Loucy (cell line): ENCODE results near the gene MINDY4B.

ENCODE experiments used
- EZH2phosphoT487 ChIP-seq: fragments of 200-600 bp; IDR thresholded peaks from 2 replicates; pipeline ENCODE4 v1.6.1; 2018; ENCODE audit warnings: antibody characterized with exemption, mild to moderate bottlenecking, moderate library complexity, borderline replicate concordance
- TF ChIP-seq, protein P1 (sequence below): fragments of 200-600 bp; sonication (generic); conservative IDR thresholded peaks from 2 replicates; pipeline ENCODE4 v1.5.1; 2014; ENCODE audit warnings: mild to moderate bottlenecking, antibody characterized with exemption, low read length

DNA sequence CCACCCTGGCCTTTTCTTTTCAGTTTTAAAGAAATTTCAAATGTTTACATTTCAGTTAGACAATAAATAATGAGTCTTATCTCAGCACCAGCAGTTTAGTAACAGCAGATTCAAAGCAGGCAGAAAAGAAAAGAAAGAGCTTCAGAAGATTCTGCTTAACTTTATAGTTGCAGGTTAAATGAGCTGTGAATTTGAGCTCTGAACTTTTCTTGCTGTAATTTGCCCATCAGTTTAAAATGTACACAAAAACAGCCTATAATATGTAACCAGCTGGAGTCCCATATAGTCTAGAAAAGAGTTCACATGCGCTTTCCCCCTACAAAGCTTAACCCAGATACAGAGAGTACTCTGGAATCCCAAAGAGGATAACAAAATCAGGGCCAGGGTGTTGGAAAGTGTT, 82.6 kb downstream of the MINDY4B start:
- TF ChIP-seq, protein P1, sequence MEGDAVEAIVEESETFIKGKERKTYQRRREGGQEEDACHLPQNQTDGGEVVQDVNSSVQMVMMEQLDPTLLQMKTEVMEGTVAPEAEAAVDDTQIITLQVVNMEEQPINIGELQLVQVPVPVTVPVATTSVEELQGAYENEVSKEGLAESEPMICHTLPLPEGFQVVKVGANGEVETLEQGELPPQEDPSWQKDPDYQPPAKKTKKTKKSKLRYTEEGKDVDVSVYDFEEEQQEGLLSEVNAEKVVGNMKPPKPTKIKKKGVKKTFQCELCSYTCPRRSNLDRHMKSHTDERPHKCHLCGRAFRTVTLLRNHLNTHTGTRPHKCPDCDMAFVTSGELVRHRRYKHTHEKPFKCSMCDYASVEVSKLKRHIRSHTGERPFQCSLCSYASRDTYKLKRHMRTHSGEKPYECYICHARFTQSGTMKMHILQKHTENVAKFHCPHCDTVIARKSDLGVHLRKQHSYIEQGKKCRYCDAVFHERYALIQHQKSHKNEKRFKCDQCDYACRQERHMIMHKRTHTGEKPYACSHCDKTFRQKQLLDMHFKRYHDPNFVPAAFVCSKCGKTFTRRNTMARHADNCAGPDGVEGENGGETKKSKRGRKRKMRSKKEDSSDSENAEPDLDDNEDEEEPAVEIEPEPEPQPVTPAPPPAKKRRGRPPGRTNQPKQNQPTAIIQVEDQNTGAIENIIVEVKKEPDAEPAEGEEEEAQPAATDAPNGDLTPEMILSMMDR, result no peak
- TF ChIP-seq EZH2phosphoT487, result no peak
